Measurements from ENCODE around the gene CNTNAP2.

DNA sequence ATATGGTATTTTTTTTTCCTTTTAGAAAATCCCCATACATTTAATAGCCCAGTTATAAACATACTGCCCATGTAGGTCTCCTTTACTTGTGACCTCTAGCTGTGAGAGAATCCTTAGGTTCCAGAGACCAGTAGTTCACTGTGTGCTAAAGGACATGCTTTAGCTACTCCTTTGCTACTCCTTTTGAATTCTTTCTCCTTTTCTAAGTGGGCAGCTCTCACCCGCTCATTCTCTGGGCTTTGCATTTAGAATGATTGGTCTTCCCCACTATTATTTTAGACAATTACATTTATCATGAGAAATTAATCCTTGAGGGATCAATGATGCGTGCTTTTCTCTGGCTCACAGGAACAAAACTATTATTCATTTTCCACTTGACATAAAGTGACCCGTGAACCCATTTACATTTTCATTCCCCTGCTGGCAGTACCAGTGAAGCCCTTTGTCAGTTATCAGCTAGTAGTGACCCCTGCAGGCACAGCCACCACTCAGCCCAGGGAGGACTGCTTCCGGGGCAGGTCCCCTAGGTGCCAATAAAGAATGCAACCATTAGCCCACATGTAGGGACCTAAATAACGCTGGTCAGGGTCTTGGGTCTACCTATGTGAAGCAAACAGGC lies 844.3 kb downstream of the CNTNAP2 start:
- no peak for TF ChIP-seq POLR2A (IDR thresholded peaks at IDR 0.05)
- TF ChIP-seq, protein P1, sequence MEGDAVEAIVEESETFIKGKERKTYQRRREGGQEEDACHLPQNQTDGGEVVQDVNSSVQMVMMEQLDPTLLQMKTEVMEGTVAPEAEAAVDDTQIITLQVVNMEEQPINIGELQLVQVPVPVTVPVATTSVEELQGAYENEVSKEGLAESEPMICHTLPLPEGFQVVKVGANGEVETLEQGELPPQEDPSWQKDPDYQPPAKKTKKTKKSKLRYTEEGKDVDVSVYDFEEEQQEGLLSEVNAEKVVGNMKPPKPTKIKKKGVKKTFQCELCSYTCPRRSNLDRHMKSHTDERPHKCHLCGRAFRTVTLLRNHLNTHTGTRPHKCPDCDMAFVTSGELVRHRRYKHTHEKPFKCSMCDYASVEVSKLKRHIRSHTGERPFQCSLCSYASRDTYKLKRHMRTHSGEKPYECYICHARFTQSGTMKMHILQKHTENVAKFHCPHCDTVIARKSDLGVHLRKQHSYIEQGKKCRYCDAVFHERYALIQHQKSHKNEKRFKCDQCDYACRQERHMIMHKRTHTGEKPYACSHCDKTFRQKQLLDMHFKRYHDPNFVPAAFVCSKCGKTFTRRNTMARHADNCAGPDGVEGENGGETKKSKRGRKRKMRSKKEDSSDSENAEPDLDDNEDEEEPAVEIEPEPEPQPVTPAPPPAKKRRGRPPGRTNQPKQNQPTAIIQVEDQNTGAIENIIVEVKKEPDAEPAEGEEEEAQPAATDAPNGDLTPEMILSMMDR (IDR thresholded peaks at IDR 0.05), result no peak

Data from testis (tissue), 2 donors.